GM10266 (cell line): ENCODE measurements around the gene C3orf18.
A peak's percentile ranks its signal among the peaks of the same experiment; 100 is the strongest.

ENCODE experiments used
- DNase-seq: peaks from one replicate; pipeline ENCODE4 v3.0.0; 2012; ENCODE audit errors: extremely low spot score
- TF ChIP-seq, protein P1 (sequence below): IDR thresholded peaks from 2 replicates; pipeline ENCODE4 v1.5.1; 2012; ENCODE audit warnings: mild to moderate bottlenecking, low read depth; ENCODE audit not compliant: control insufficient read depth, insufficient read depth; ENCODE audit errors: missing control alignments

Gene C3orf18

DNA sequence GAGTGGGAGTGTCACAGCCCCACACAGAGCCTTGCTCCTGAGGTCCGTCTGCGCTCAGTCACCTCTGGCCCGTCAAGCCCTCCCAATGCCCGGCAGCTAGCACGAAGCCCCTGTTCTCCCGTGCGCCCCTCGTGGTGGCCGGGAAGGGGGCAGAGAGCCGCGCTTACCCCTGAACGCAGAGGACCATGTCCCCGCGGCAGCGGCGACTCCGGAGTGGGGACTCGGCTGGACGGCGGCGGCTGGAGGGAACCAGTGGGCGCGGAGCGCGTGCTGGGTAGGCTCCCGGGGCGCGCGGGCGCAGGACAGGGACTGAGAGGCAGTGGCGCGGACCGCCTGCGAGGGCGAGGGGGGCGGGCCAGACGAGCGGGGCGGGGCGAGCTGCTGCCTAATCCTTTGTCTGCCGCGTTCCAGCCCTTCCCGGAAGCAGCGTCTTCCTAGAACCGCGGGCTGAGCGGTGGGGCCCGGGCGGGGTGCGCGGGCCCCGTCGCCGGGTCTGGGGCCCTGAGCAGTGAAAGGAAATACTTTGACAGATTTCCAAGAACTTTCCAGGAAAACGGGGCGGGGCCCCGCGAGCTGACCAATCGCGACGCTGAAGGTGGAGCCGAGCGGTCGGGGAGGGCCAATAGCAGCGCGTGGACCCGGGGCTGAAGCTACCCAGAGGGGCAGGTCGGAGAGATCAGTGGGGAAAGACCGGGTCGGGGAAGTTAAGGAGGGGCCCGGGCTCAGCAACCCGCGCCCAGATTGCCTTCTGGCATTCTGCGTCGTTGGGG, 44.1 kb upstream of the C3orf18 start, which contains the start of gene CISH:
TSS of gene CISH (minus strand) at position 311 of the 770 bp plus-strand sequence. CDS start at position 187, 124 bp downstream.
- TF ChIP-seq, protein P1, sequence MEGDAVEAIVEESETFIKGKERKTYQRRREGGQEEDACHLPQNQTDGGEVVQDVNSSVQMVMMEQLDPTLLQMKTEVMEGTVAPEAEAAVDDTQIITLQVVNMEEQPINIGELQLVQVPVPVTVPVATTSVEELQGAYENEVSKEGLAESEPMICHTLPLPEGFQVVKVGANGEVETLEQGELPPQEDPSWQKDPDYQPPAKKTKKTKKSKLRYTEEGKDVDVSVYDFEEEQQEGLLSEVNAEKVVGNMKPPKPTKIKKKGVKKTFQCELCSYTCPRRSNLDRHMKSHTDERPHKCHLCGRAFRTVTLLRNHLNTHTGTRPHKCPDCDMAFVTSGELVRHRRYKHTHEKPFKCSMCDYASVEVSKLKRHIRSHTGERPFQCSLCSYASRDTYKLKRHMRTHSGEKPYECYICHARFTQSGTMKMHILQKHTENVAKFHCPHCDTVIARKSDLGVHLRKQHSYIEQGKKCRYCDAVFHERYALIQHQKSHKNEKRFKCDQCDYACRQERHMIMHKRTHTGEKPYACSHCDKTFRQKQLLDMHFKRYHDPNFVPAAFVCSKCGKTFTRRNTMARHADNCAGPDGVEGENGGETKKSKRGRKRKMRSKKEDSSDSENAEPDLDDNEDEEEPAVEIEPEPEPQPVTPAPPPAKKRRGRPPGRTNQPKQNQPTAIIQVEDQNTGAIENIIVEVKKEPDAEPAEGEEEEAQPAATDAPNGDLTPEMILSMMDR = peak; percentile 41
- DNase-seq = peak; percentile 91

DNA sequence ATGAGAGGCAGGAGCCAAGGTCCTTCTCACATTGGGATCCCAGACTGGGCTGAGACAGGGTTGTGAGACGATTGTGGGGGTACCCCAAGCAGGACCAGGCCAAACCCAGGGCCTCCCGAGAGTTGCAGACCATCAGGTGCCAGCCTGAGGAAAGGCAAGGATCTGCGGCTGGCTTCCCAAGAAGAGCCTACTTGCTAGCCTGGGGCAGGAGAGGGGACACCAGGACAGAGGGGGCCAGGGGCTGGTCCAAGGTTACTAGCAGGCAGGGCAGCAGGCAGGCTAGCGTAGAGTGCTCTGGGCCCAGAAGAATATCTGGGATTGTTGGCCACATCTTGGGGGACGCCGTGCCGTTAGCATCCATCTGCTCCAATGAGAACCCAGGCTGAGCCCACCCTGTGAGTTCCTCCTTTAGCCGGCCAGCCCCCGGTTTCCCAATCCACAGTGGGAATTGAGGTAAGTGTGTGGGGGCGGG, 43.5 kb upstream of the C3orf18 start:
- DNase-seq = no peak
- TF ChIP-seq, protein P1 = no peak

DNA sequence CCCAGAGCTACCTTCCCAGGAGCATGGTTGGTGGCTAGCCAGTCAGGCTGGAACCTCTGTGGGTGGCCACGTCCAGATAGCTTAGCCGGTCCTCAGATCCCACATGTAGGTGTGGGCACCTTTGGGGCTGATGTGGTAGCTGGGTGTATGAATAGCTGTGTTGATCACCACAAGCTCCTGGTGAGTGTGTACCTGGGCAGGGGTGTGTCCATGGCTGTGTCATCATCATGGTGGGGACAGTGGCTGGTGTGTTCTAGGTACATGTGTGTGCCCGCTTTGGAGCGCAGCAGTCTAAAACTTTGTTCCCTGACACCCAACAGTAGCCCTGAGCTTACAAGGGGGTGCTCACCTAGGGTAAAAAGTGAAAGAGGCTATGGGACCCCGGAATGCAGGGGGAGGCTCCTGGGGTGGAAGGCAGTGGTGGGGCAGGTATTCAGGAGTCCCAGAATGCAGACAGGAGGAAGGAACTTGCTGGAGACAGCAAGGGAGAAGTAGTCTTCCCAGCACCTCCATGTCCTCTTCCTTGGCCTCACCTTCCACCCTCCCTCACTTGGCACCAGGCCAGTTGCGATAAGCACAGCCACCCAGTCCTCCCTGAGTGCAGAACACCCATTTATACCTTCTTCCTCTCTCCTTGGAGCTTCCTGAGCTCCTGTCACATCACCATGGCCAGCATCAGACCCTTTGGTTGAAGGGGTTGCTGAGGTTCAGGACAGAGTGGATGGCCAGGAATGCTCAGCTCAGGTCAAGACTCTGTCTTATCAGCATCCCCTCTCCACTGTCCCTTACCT, 42.8 kb upstream of the C3orf18 start:
- TF ChIP-seq, protein P1 = no peak
- DNase-seq = no peak

GRCh38 chr3:50609763-50610085, 42.2 kb upstream of the C3orf18 start:
- no peak for DNase-seq
- TF ChIP-seq, protein P1 = no peak

- no peak for DNase-seq
- TF ChIP-seq, protein P1 = no peak
These were observed 41.7 kb upstream of the C3orf18 start for GRCh38 chr3:50609071-50609762.

- TF ChIP-seq, protein P1 = no peak
- DNase-seq = no peak
These were observed 40.7 kb upstream of the C3orf18 start for GRCh38 chr3:50608278-50608677.
